ENCODE data around the gene PTPRM.

- TF ChIP-seq POLR2AphosphoS5 (IDR thresholded peaks at IDR 0.05; ENCODE audit: insufficient read depth, low read depth, low read length): no peak
- TF ChIP-seq CTCF (IDR thresholded peaks at IDR 0.05; ENCODE audit: extremely low read depth in 1 of 2, insufficient read depth in 1 of 2, low read depth in 1 of 2, low read length in 2 of 2): no peak
- TF ChIP-seq POLR2A (IDR thresholded peaks at IDR 0.05; ENCODE audit: low read depth, low read length): no peak
These were observed 757.4 kb downstream of the PTPRM start for GRCh38 chr18:8324343-8325065.

Measured in endothelial cell of umbilical vein (primary cell).